Gastroesophageal sphincter (tissue), 4 donors: ENCODE data around the gene CALHM1. TPM values are rescaled to one million over a fixed set of nuclear protein-coding genes. Genes with fewer than 3 reads are reported as not detected.
"Not testable (repeated sequence)": the region's sequence is repeated elsewhere in the genome, so short reads cannot be mapped to it uniquely, and the experiment has no call there.

Source experiments
- ATAC-seq: fragments of 150-250 bp; one replicate; pipeline ENCODE4 v1.9.1; 2016; ENCODE audit warnings: mild to moderate bottlenecking, moderate library complexity
- H3K27ac ChIP-seq, 4 donors: fragments of 200-600 bp; sonication (generic) in 3 of 4; 1 replicate in 3 of 4; 2 replicates in 1 of 4; pipeline ENCODE4 v1.5.1; 2016 to 2019
- H3K27me3 ChIP-seq: fragments of 200-600 bp; sonication (generic); one replicate; pipeline ENCODE4 v1.5.1; 2019
- H3K36me3 ChIP-seq, 2 donors: fragments of 200-600 bp; sonication (generic); one replicate each; pipeline ENCODE4 v1.5.1; 2019; ENCODE audit warnings: control low read depth in 1 of 2
- H3K4me1 ChIP-seq, 3 donors: fragments of 200-600 bp; sonication (generic); 1 replicate in 2 of 3; 2 replicates in 1 of 3; pipeline ENCODE4 v1.5.1; 2016 to 2019; ENCODE audit warnings: control low read depth in 2 of 3
- H3K4me3 ChIP-seq, 2 donors: fragments of 200-600 bp; sonication (generic); one replicate each; pipeline ENCODE4 v1.5.1; 2019; ENCODE audit warnings: mild to moderate bottlenecking in 1 of 2, moderate library complexity in 1 of 2
- H3K9me3 ChIP-seq, 3 donors: fragments of 200-600 bp; sonication (generic); one replicate each; pipeline ENCODE4 v1.5.1; 2017 to 2019; ENCODE audit warnings: control low read depth in 2 of 3
- CTCF ChIP-seq, 4 experiments: fragments of 200-600 bp in 2 of 4; fragments of 450-650 bp in 2 of 4; sonication (generic) in 1 of 4; IDR thresholded peaks; one replicate each; pipeline ENCODE4 v1.5.1; 2017 to 2019; ENCODE audit warnings: antibody characterized with exemption in 4 of 4, mild to moderate bottlenecking in 2 of 4, moderate library complexity in 2 of 4
- EP300 ChIP-seq: sonication (generic); formaldehyde crosslinking; IDR thresholded peaks from one replicate; pipeline ENCODE4 v1.6.1; 2017; ENCODE audit warnings: antibody characterized with exemption, mild to moderate bottlenecking
- POLR2A ChIP-seq, 2 donors: fragments of 450-650 bp; IDR thresholded peaks; one replicate each; pipeline ENCODE4 v1.6.1; 2017; ENCODE audit warnings: antibody characterized with exemption in 2 of 2, mild to moderate bottlenecking in 2 of 2, moderate library complexity in 1 of 2
- POLR2AphosphoS5 ChIP-seq: sonication (generic); formaldehyde crosslinking; IDR thresholded peaks from one replicate; pipeline ENCODE4 v1.6.1; 2017; ENCODE audit warnings: antibody characterized with exemption
- WGBS, 2 donors: methylation state at CpG; one replicate each; pipeline ENCODE4 v1.1.5; 2018; ENCODE audit warnings: low coverage in 1 of 2; 5-methylcytosine and 5-hydroxymethylcytosine counted together
- total RNA-seq, 4 donors: library from RNA; depleted of rRNA; stranded (reverse); fragments of >200 nt; gene quantifications; one replicate each; pipeline ENCODE4 v1.1.0, GENCODE V29; 2016

Gene CALHM1
- total RNA-seq, 4 donors from 2014 or later, result not detected

- Histone ChIP-seq H3K9me3 (no peaks in the 10 kb centered on the region), H3K4me1 (peaks cover 0 to 21% (median 4%) of the 10 kb centered on the region in 3 donors), H3K36me3 (no peaks in the 10 kb centered on the region), H3K4me3 (peak within 1 kb of the TSS; percentile 43 to 69), H3K27ac (no peak within 1 kb of the TSS), H3K27me3 (peaks cover 46% of the 10 kb centered on the region)
- WGBS, 2 donors, result 6 to 29% methylated on average over 4 to 12 of the region's 65 CpGs
- no peak for TF ChIP-seq CTCF (IDR thresholded peaks at IDR 0.05)
- no peak for TF ChIP-seq POLR2A (IDR thresholded peaks at IDR 0.05)
- no peak for ATAC-seq
Measured at GRCh38 chr10:103493362-103493915, 34.7 kb upstream of the CALHM1 start, which contains the start of gene NEURL1. Gene NEURL1 (plus strand): TSS chr10:103493705. CDS start chr10:103494388, 683 bp downstream.

- Histone ChIP-seq H3K4me3 (peak overlapping the region in 1 of 2 donors; percentile 69), H3K27ac (no peak overlapping the region), H3K36me3 (no peaks in the 10 kb centered on the region), H3K4me1 (peaks cover 0 to 21% (median 4%) of the 10 kb centered on the region in 3 donors), H3K9me3 (no peaks in the 10 kb centered on the region), H3K27me3 (peaks cover 43% of the 10 kb centered on the region)
- no peak for ATAC-seq
- WGBS, 2 donors, result 72 to 80% methylated on average over 1 to 3 of the region's 5 CpGs
- TF ChIP-seq POLR2A (IDR thresholded peaks at IDR 0.05) (no peak), EP300 (no peak), CTCF (IDR thresholded peaks at IDR 0.05) (no peak), POLR2AphosphoS5 (no peak)
Measured at GRCh38 chr10:103492655-103493261, 34.1 kb upstream of the CALHM1 start.

- peaks cover 35% of the 10 kb centered on the region for H3K27me3 ChIP-seq
- H3K36me3 ChIP-seq, result no peaks in the 10 kb centered on the region
- ATAC-seq, result no peak
- WGBS, 2 donors, result 60 to 63% methylated on average over 1 to 6 of the region's 7 CpGs
- H3K4me1 ChIP-seq, result peaks cover 0 to 21% (median 4%) of the 10 kb centered on the region in 3 donors
- TF ChIP-seq POLR2A (IDR thresholded peaks at IDR 0.05), result no peak
- TF ChIP-seq POLR2AphosphoS5, result no peak
- no peak for TF ChIP-seq EP300
- TF ChIP-seq CTCF (IDR thresholded peaks at IDR 0.05), result no peak
- H3K27ac ChIP-seq, result no peak overlapping the region
- no peak overlapping the region for H3K4me3 ChIP-seq
- H3K9me3 ChIP-seq, result no peaks in the 10 kb centered on the region
Measured at GRCh38 chr10:103491729-103492364, 33.1 kb upstream of the CALHM1 start.

GRCh38 chr10:103490986-103491314, 32.2 kb upstream of the CALHM1 start:
- WGBS, 2 donors, result 100% methylated on average over 1 of the region's 1 CpG; no CpG with 5 or more reads in 1 of the 2 donors
- ATAC-seq, result no peak
- H3K27ac ChIP-seq, result no peak overlapping the region
- no peaks in the 10 kb centered on the region for H3K36me3 ChIP-seq
- TF ChIP-seq CTCF (IDR thresholded peaks at IDR 0.05) (no peak), EP300 (no peak), POLR2A (IDR thresholded peaks at IDR 0.05) (no peak), POLR2AphosphoS5 (no peak)
- peaks cover 0 to 24% (median 4%) of the 10 kb centered on the region in 3 donors for H3K4me1 ChIP-seq
- peaks cover 32% of the 10 kb centered on the region for H3K27me3 ChIP-seq
- H3K9me3 ChIP-seq, result no peaks in the 10 kb centered on the region
- no peak overlapping the region for H3K4me3 ChIP-seq

- WGBS, 2 donors, result 66 to 76% methylated on average over 2 of the region's 2 CpGs
- H3K4me1 ChIP-seq, result peaks cover 0 to 9% (median 0%) of the 10 kb centered on the region in 3 donors
- TF ChIP-seq EP300 (no peak), CTCF (IDR thresholded peaks at IDR 0.05) (no peak), POLR2A (IDR thresholded peaks at IDR 0.05) (no peak)
- no peaks in the 10 kb centered on the region for H3K36me3 ChIP-seq
- H3K27ac ChIP-seq, result no peak overlapping the region
- ATAC-seq, result no peak
- no peaks in the 10 kb centered on the region for H3K9me3 ChIP-seq
- no peak overlapping the region for H3K4me3 ChIP-seq
- no peaks in the 10 kb centered on the region for H3K27me3 ChIP-seq
Measured at GRCh38 chr10:103487410-103487708, 28.7 kb upstream of the CALHM1 start.

- ATAC-seq, H3K36me3 ChIP-seq, H3K4me3 ChIP-seq, H3K9me3 ChIP-seq, H3K27ac ChIP-seq, H3K27me3 ChIP-seq, H3K4me1 ChIP-seq: not testable (repeated sequence)
- WGBS, 2 donors, result 68 to 89% methylated on average over 4 to 6 of the region's 8 CpGs
Measured at GRCh38 chr10:103486635-103487409, 28.1 kb upstream of the CALHM1 start.
